HL-60 (cell line): ENCODE data around the gene ZBTB43.

Experiments used
- DNase-seq, 2 experiments: peaks; one replicate each; pipeline ENCODE4 v3.0.0-alpha.2; 2010 to 2020; ENCODE audit warnings: low read depth in 1 of 2, low spot score in 1 of 2
- H3K27ac ChIP-seq: fragments of 250-450 bp; sonication (Bioruptor Pico); replicated peaks from 2 replicates; pipeline ENCODE4 v1.5.1; 2020; ENCODE audit warnings: mild to moderate bottlenecking, moderate library complexity
- H3K27me3 ChIP-seq: fragments of 250-450 bp; sonication (Bioruptor Pico); 2 replicates; pipeline ENCODE4 v1.5.1; 2021; ENCODE audit warnings: mild to moderate bottlenecking, moderate library complexity; ENCODE audit not compliant: insufficient read depth, poor library complexity, severe bottlenecking
- H3K4me3 ChIP-seq: replicated peaks from 2 replicates; pipeline ENCODE4 v1.5.1; 2011; ENCODE audit warnings: mild to moderate bottlenecking, control low read depth, low read length; ENCODE audit not compliant: insufficient read depth
- GABPA ChIP-seq: IDR thresholded peaks from 2 replicates; pipeline ENCODE4 v1.6.1; 2012; ENCODE audit warnings: low read depth
- POLR2AphosphoS5 ChIP-seq: IDR thresholded peaks from 2 replicates; pipeline ENCODE4 v1.6.1; 2012; ENCODE audit warnings: low read depth
- SPI1 ChIP-seq: IDR thresholded peaks from 2 replicates; pipeline ENCODE4 v1.6.1; 2012; ENCODE audit warnings: low read depth, mild to moderate bottlenecking, borderline replicate concordance
- TF ChIP-seq, protein P1 (sequence below): IDR thresholded peaks from 2 replicates; pipeline ENCODE4 v1.6.1; 2012; ENCODE audit warnings: low read depth; ENCODE audit not compliant: insufficient replicate concordance
- TF ChIP-seq, protein P2 (sequence below): IDR thresholded peaks from one replicate; pipeline ENCODE4 v1.5.1; 2011; ENCODE audit warnings: low read length, control low read depth, inconsistent platforms; ENCODE audit not compliant: insufficient read depth

Gene ZBTB43

DNA sequence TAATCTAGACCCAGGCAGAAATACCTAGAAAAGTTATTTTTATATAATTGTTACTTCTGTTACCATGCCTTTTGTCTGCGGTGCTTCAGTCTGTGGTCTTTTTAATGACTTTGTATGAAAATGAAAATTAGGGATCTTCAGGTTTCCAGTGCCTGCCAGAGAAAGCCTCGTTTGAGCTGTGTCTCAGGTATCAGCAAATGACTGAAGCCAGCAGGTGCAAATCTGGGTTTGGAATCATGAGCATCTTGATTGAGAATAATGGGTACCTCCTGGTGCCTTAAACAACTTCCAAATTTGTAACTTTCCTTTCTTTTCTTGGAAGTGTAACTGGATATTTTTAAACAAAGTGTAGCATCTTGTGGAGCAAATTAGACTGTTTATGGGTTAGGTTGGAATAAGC lies 59.9 kb downstream of the ZBTB43 start:
- DNase-seq = no peak
- TF ChIP-seq, protein P1, sequence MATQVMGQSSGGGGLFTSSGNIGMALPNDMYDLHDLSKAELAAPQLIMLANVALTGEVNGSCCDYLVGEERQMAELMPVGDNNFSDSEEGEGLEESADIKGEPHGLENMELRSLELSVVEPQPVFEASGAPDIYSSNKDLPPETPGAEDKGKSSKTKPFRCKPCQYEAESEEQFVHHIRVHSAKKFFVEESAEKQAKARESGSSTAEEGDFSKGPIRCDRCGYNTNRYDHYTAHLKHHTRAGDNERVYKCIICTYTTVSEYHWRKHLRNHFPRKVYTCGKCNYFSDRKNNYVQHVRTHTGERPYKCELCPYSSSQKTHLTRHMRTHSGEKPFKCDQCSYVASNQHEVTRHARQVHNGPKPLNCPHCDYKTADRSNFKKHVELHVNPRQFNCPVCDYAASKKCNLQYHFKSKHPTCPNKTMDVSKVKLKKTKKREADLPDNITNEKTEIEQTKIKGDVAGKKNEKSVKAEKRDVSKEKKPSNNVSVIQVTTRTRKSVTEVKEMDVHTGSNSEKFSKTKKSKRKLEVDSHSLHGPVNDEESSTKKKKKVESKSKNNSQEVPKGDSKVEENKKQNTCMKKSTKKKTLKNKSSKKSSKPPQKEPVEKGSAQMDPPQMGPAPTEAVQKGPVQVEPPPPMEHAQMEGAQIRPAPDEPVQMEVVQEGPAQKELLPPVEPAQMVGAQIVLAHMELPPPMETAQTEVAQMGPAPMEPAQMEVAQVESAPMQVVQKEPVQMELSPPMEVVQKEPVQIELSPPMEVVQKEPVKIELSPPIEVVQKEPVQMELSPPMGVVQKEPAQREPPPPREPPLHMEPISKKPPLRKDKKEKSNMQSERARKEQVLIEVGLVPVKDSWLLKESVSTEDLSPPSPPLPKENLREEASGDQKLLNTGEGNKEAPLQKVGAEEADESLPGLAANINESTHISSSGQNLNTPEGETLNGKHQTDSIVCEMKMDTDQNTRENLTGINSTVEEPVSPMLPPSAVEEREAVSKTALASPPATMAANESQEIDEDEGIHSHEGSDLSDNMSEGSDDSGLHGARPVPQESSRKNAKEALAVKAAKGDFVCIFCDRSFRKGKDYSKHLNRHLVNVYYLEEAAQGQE = no peak
- TF ChIP-seq, protein P2, sequence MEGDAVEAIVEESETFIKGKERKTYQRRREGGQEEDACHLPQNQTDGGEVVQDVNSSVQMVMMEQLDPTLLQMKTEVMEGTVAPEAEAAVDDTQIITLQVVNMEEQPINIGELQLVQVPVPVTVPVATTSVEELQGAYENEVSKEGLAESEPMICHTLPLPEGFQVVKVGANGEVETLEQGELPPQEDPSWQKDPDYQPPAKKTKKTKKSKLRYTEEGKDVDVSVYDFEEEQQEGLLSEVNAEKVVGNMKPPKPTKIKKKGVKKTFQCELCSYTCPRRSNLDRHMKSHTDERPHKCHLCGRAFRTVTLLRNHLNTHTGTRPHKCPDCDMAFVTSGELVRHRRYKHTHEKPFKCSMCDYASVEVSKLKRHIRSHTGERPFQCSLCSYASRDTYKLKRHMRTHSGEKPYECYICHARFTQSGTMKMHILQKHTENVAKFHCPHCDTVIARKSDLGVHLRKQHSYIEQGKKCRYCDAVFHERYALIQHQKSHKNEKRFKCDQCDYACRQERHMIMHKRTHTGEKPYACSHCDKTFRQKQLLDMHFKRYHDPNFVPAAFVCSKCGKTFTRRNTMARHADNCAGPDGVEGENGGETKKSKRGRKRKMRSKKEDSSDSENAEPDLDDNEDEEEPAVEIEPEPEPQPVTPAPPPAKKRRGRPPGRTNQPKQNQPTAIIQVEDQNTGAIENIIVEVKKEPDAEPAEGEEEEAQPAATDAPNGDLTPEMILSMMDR = no peak
- no peak for TF ChIP-seq SPI1
- no peak for TF ChIP-seq POLR2AphosphoS5
- TF ChIP-seq GABPA = no peak
- no peak overlapping the region for H3K4me3 ChIP-seq
- no peak overlapping the region for H3K27ac ChIP-seq
- H3K27me3 ChIP-seq = no peaks in the 10 kb centered on the region

DNA sequence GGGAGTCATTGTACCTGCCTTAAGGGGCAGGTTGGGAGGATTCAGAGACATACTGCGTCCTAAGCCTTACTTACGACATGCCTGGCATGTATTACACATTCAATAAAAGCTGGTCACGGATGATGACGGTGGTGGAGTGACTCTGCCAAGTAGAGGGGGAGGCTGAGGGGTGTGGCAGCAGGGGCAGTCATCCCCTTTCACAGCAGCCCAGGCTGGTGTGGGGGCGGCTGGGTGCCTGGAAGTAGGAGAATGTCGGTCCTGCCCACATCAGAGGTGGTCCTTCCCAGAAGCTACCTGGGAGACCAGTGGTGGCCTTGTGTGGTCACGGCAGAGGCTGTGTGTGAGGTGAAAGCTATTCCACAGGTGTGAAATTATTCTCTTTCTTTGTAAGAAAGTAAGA lies 64.5 kb downstream of the ZBTB43 start:
- TF ChIP-seq, protein P2 = no peak
- TF ChIP-seq GABPA (no peak), POLR2AphosphoS5 (no peak), SPI1 (no peak)
- TF ChIP-seq, protein P1 = no peak
- no peaks in the 10 kb centered on the region for H3K27me3 ChIP-seq
- DNase-seq = no peak
- no peak overlapping the region for H3K27ac ChIP-seq
- no peak overlapping the region for H3K4me3 ChIP-seq

DNA sequence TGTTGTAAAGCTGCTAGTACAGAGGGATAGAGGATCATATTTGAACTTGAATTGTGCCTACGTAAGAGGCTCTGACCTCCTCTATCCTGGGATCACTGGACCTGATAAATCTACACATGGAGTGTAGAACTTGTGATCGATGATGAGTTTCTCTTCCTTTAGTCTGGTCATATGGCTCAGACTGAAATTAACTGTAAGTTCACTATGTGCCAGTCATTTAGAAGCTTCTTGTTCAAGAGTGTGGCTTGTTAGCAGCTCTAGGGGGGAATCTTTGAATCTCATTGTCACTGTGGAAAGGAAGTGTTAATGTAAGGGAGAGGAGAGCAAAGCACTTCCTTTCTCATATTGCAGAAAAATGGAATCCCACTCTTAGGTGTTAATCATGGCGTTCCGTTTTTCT lies 67.7 kb downstream of the ZBTB43 start:
- no peak overlapping the region for H3K4me3 ChIP-seq

DNA sequence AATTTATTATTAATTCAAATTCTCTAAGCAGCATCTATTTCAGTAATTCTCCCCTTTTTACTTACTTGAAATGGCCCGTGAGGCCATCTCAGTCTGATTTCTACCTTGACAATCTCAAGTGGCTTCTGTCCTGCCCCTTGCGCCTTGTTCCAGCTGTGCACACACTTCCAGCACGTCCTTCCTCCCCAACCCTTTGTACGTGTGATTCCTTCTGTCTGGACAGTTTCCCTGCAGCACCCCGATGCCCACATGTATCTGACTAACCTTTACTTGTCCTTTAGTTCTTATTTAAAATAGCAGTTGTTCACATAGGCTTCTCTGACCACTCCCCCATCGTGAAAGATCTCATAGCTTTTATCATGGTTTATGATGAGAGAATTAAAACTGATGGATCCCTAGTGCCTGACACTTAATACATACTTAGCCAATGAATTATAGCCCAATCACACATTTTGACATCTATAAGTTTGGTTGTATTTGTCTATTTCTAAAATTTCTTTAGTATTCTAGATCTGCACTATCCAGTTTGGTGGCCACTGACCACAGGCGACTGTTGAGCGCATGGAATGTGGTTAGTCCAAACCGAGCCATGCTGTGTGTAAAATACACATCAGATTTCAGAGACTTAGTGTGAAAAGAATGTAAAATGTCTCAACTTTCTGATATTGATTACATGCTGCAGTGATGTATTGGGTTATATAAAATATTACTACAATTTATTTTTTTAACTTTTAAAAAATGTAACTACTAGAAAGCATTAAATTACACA lies 69.9 kb downstream of the ZBTB43 start:
- DNase-seq = no peak
- H3K4me3 ChIP-seq = no peak overlapping the region
- TF ChIP-seq, protein P2 = no peak
- TF ChIP-seq, protein P1 = no peak
- TF ChIP-seq POLR2AphosphoS5 (no peak), GABPA (no peak), SPI1 (no peak)

More for the DNA sequence above, 67.7 kb downstream of the ZBTB43 start:
- Histone ChIP-seq H3K27me3 (no peaks in the 10 kb centered on the region), H3K27ac (no peak overlapping the region)
- DNase-seq = no peak
- no peak for TF ChIP-seq POLR2AphosphoS5
- peak; percentile 5; the same call in 1 of the 2 replicates for TF ChIP-seq SPI1

More for the DNA sequence above, 69.9 kb downstream of the ZBTB43 start:
- Histone ChIP-seq H3K27me3 (no peaks in the 10 kb centered on the region), H3K27ac (no peak overlapping the region)
